Coronary artery (tissue), 2 donors: ENCODE data around the gene LCT.
"Not testable (repeated sequence)": the region's sequence is repeated elsewhere in the genome, so short reads cannot be mapped to it uniquely, and the experiment has no call there.

ENCODE experiments used
- DNase-seq: peaks from one replicate; pipeline ENCODE4 v3.0.0-alpha.2; 2017; ENCODE audit warnings: low spot score
- H3K27ac ChIP-seq, 2 donors: fragments of 200-600 bp; sonication (generic); one replicate each; pipeline ENCODE4 v1.5.1; 2016 to 2019
- H3K4me3 ChIP-seq: fragments of 200-600 bp; sonication (generic); 2 replicates; pipeline ENCODE4 v1.5.1; 2016; ENCODE audit warnings: mild to moderate bottlenecking, moderate library complexity
- CTCF ChIP-seq: fragments of 200-600 bp; sonication (generic); IDR thresholded peaks from one replicate; pipeline ENCODE4 v1.5.1; 2019; ENCODE audit warnings: antibody characterized with exemption

The LCT gene

DNA sequence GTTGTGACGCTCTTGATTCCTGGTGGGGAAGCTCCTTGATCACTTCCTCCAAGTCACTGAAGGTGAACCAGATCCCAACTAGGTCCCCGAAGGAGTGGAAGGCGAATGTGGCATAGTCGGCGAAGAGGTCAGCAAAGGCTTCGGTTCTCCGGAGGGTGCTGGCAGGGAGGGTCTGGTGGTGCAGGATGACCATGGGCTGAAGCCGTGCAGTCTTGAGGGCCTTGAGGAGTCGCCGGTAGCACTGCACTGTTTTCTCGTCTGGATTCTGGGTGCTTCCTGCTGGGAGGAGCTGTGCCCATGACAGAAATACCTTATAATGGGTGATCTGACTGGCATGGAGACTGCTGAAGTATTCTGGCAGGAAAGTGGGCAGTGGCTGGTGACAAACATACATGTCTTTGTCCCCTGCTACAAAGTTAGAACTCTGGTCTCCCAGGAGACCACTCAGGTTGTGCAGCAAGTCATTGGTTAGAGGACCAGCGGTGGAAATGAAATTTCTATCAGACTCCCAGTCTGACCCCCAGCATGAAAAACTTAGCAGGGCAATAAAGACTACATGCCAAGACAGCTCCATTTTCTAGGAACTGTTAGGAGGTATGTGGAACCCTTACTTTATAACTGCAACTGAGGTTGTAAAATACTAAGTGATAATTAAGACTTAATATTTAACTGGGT, at the start of gene LCT:
Gene LCT, minus strand, starts transcription at position 589 of the 675 bp plus-strand sequence. Its CDS starts 15 bp downstream, at position 574.
- DNase-seq: no peak
- H3K27ac ChIP-seq: no peak within 1 kb of the TSS
- TF ChIP-seq CTCF: no peak
- H3K4me3 ChIP-seq: no peak within 1 kb of the TSS

- no peak for DNase-seq
- no peak for TF ChIP-seq CTCF
- no peak overlapping the region for H3K4me3 ChIP-seq
- H3K27ac ChIP-seq: no peak overlapping the region
Observed at GRCh38 chr2:135885709-135886108, 48.7 kb upstream of the LCT start.

- Histone ChIP-seq H3K4me3 (no peak overlapping the region), H3K27ac (no peak overlapping the region)
- no peak for DNase-seq
- no peak for TF ChIP-seq CTCF
Observed at GRCh38 chr2:135882415-135882814, 45.4 kb upstream of the LCT start.

DNA sequence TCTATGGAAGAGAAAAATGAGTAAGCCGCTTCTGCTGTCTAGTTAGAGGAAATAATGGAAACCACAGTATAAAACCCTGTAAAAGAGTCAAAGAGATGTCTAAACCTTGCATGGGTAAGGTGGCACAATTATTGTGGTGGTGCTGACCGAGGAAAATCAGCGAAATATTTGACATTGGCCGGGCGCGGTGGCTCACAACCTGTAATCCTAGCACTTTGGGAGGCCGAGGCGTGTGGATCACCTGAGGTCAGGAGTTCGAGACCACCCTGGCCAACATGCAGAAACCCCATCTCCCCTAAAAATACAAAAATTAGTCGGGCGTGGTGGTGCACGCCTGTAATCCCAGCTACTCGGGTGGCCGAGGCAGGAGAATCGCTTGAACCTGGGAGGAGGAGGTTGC, 39.8 kb upstream of the LCT start:
- peak overlapping the region; percentile 74 to 80 for H3K27ac ChIP-seq
- not testable (repeated sequence) for DNase-seq
- H3K4me3 ChIP-seq: peak overlapping the region; percentile 70

DNA sequence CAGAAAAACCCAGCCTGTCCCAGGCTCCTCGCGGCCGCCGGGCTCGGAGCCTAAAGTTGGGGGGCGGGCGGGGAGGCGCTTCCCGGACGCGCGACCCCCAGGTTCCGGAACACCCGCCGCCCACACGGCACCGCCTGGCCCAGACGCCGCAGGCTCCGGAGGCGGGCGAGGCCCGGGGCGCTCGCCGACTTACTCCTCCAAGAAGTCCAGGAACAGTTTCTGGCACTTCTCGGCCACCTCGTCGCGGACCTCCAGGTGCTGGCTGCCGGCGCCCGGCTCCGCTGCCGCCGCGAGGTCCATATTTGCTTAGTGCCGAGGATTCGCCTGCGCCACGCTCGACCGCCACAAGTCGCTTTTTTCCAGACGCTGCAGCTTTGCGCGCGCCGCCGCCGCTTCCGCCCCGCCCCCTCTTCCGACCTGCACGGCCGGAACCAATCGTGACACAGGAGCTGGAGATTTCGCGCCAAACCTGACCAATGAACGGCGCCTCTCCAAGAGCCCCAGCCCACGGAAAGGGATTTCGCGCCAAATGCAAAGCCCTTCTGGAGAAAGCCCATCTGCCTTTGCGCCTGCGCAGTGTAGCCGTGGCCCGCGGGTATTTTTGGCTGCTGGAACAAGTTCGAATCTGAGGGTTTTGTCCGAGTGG, 39.2 kb upstream of the LCT start, which contains the start of gene MCM6:
Gene MCM6, minus strand, starts transcription at position 378 of the 646 bp plus-strand sequence. Its CDS starts 78 bp downstream, at position 300.
- Histone ChIP-seq H3K27ac (peak within 1 kb of the TSS; percentile 74 to 80), H3K4me3 (peak within 1 kb of the TSS; percentile 70)
- DNase-seq: peak; percentile 99
- no peak for TF ChIP-seq CTCF

GRCh38 chr2:135875491-135876065, 38.6 kb upstream of the LCT start:
- Histone ChIP-seq H3K27ac (peak overlapping the region; percentile 74 to 80), H3K4me3 (peak overlapping the region; percentile 70)
- peak; percentile 76 for DNase-seq
- no peak for TF ChIP-seq CTCF

- H3K27ac ChIP-seq: no peak overlapping the region
Observed at GRCh38 chr2:135874777-135875365, 37.9 kb upstream of the LCT start.

More at GRCh38 chr2:135874777-135875365, 37.9 kb upstream of the LCT start:
- DNase-seq: no peak
- no peak for TF ChIP-seq CTCF
- no peak overlapping the region for H3K4me3 ChIP-seq
